Measurements from ENCODE around the gene HMCN2. TPM values are rescaled to one million over a fixed set of nuclear protein-coding genes. Genes with fewer than 3 reads are reported as not detected.

The HMCN2 gene
- total RNA-seq, 2 experiments from 2014 or later: not detected

GRCh38 chr9:130283539-130284248 lies 18.1 kb downstream of the HMCN2 start:
- H3K36me3 ChIP-seq (ENCODE audit: insufficient read depth, low read length): no peaks in the 10 kb centered on the region
- H4K20me1 ChIP-seq (ENCODE audit: insufficient read depth, low read length): no peaks in the 10 kb centered on the region
- CTCF ChIA-PET (ENCODE audit: unreplicated experiment): interaction anchor here (0.5 kb wide), 1 partner anchor 371 kb away, joined by 3 read pairs; no protein-coding TSS in a partner anchor
- H3K4me2 ChIP-seq (ENCODE audit: low read length): no peak overlapping the region
- POLR2A ChIA-PET: interaction anchor here (0.6 kb wide), 1 partner anchor 1456 kb away, joined by 4 read pairs; the partner anchor contains the start of gene RAPGEF1
- no peak overlapping the region for H3K4me3 ChIP-seq (ENCODE audit: low read depth, low read length, poor library complexity, severe bottlenecking)
- H3K4me1 ChIP-seq (ENCODE audit: insufficient read depth, low read length, poor library complexity, severe bottlenecking): no peaks in the 10 kb centered on the region
- DNase-seq (ENCODE audit: low spot score): no peak
- no peak overlapping the region for H3K27ac ChIP-seq (ENCODE audit: low read depth, low read length, poor library complexity, severe bottlenecking)
- BruUV-seq (replicated peaks): no TSS peak
- no peaks in the 10 kb centered on the region for H3K9me2 ChIP-seq (ENCODE audit: insufficient read depth, low read length)
- H3K9me3 ChIP-seq (ENCODE audit: low read length): no peaks in the 10 kb centered on the region
- H2AFZ ChIP-seq (ENCODE audit: low read length): no peak overlapping the region
- no peak for TF ChIP-seq EZH2phosphoT487 (IDR thresholded peaks at IDR 0.05; ENCODE audit: borderline replicate concordance, low read depth, low read length)
- TF ChIP-seq, protein P1, sequence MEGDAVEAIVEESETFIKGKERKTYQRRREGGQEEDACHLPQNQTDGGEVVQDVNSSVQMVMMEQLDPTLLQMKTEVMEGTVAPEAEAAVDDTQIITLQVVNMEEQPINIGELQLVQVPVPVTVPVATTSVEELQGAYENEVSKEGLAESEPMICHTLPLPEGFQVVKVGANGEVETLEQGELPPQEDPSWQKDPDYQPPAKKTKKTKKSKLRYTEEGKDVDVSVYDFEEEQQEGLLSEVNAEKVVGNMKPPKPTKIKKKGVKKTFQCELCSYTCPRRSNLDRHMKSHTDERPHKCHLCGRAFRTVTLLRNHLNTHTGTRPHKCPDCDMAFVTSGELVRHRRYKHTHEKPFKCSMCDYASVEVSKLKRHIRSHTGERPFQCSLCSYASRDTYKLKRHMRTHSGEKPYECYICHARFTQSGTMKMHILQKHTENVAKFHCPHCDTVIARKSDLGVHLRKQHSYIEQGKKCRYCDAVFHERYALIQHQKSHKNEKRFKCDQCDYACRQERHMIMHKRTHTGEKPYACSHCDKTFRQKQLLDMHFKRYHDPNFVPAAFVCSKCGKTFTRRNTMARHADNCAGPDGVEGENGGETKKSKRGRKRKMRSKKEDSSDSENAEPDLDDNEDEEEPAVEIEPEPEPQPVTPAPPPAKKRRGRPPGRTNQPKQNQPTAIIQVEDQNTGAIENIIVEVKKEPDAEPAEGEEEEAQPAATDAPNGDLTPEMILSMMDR (conservative IDR thresholded peaks at IDR 0.05; ENCODE audit: low read length): no peak
- intact Hi-C loops (cut with micrococcal nuclease; ENCODE audit: unreplicated experiment): no loop called here
- H3K79me2 ChIP-seq (ENCODE audit: insufficient read depth, low read depth, low read length): no peaks in the 10 kb centered on the region

- no peaks in the 10 kb centered on the region for H3K9me2 ChIP-seq (ENCODE audit: insufficient read depth, low read length)
- no peak overlapping the region for H3K4me2 ChIP-seq (ENCODE audit: low read length)
- no peak overlapping the region for H3K27ac ChIP-seq (ENCODE audit: low read depth, low read length, poor library complexity, severe bottlenecking)
- no TSS peak for BruUV-seq (replicated peaks)
- no peak for DNase-seq (ENCODE audit: low spot score)
- H2AFZ ChIP-seq (ENCODE audit: low read length): no peak overlapping the region
- no peaks in the 10 kb centered on the region for H4K20me1 ChIP-seq (ENCODE audit: insufficient read depth, low read length)
- ChIA-PET POLR2A (no interaction called here), CTCF (ENCODE audit: unreplicated experiment) (no interaction called here)
- no peak for TF ChIP-seq EZH2phosphoT487 (IDR thresholded peaks at IDR 0.05; ENCODE audit: borderline replicate concordance, low read depth, low read length)
- TF ChIP-seq, protein P1 (conservative IDR thresholded peaks at IDR 0.05; ENCODE audit: low read length): no peak
- H3K79me2 ChIP-seq (ENCODE audit: insufficient read depth, low read depth, low read length): no peaks in the 10 kb centered on the region
- H3K36me3 ChIP-seq (ENCODE audit: insufficient read depth, low read length): no peaks in the 10 kb centered on the region
- H3K9me3 ChIP-seq (ENCODE audit: low read length): no peaks in the 10 kb centered on the region
- no peaks in the 10 kb centered on the region for H3K4me1 ChIP-seq (ENCODE audit: insufficient read depth, low read length, poor library complexity, severe bottlenecking)
- intact Hi-C loops (cut with micrococcal nuclease; ENCODE audit: unreplicated experiment): no loop called here
- H3K4me3 ChIP-seq (ENCODE audit: low read depth, low read length, poor library complexity, severe bottlenecking): no peak overlapping the region
Observed at GRCh38 chr9:130284249-130284625, 18.7 kb downstream of the HMCN2 start.

DNA sequence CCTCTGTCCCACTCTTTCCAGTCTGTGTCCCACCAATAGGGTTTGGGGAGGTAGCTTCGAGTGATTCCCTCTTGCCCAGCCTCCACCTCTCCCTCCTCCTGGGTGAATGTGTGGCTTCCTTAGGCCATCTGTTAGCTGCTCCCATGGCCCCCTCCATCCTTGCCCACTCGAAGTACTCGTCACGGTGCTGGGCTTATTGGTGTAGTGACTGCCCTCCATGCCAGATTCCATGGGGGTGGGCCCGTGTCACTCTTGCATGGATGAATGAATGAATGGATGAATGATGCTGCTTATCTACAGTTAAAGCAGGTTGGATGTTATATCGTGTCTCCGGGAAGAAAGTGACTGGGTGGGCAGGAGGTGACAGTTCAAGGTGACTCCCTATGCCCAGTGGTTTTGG lies 19.1 kb downstream of the HMCN2 start:
- no peak for TF ChIP-seq EZH2phosphoT487 (IDR thresholded peaks at IDR 0.05; ENCODE audit: borderline replicate concordance, low read depth, low read length)
- TF ChIP-seq, protein P1 (conservative IDR thresholded peaks at IDR 0.05; ENCODE audit: low read length): no peak
- intact Hi-C loops (cut with micrococcal nuclease; ENCODE audit: unreplicated experiment): no loop called here
- CTCF ChIA-PET (ENCODE audit: unreplicated experiment): no interaction called here
- Histone ChIP-seq H3K36me3 (ENCODE audit: insufficient read depth, low read length) (no peaks in the 10 kb centered on the region), H4K20me1 (ENCODE audit: insufficient read depth, low read length) (no peaks in the 10 kb centered on the region), H3K4me2 (ENCODE audit: low read length) (no peak overlapping the region), H2AFZ (ENCODE audit: low read length) (no peak overlapping the region), H3K4me1 (ENCODE audit: insufficient read depth, low read length, poor library complexity, severe bottlenecking) (no peaks in the 10 kb centered on the region), H3K9me3 (ENCODE audit: low read length) (no peaks in the 10 kb centered on the region), H3K79me2 (ENCODE audit: insufficient read depth, low read depth, low read length) (no peaks in the 10 kb centered on the region), H3K9me2 (ENCODE audit: insufficient read depth, low read length) (no peaks in the 10 kb centered on the region), H3K27ac (ENCODE audit: low read depth, low read length, poor library complexity, severe bottlenecking) (no peak overlapping the region), H3K4me3 (ENCODE audit: low read depth, low read length, poor library complexity, severe bottlenecking) (no peak overlapping the region)
- DNase-seq (ENCODE audit: low spot score): no peak
- POLR2A ChIA-PET: no interaction called here
- no TSS peak for BruUV-seq (replicated peaks)

Measured in OCI-LY7 (cell line).